NB4 (cell line): Measurements from ENCODE around the gene FAAP20.

Experiments used
- CTCF ChIP-seq: IDR thresholded peaks from one replicate; pipeline ENCODE4 v1.5.1; 2012; ENCODE audit warnings: low read depth, low read length
- POLR2A ChIP-seq: IDR thresholded peaks from 2 replicates; pipeline ENCODE4 v1.6.1; 2011; ENCODE audit warnings: mild to moderate bottlenecking; ENCODE audit not compliant: insufficient read length; ENCODE audit errors: extremely low read depth

- TF ChIP-seq CTCF: no peak
- no peak for TF ChIP-seq POLR2A
Measured at GRCh38 chr1:2145946-2146835, 48.4 kb downstream of the FAAP20 start.
